WERI-Rb-1 (cell line): ENCODE measurements around the gene ACOXL.

Source experiments
- DNase-seq: peaks from one replicate; pipeline ENCODE4 v3.0.0-alpha.2; 2020
- H3K27ac ChIP-seq: fragments of 250-450 bp; sonication (Bioruptor Pico); 2 replicates; pipeline ENCODE4 v1.5.1; 2020; ENCODE audit warnings: mild to moderate bottlenecking, moderate library complexity
- H3K27me3 ChIP-seq: fragments of 250-450 bp; sonication (Bioruptor Pico); 2 replicates; pipeline ENCODE4 v1.5.1; 2021; ENCODE audit warnings: mild to moderate bottlenecking, low read depth, moderate library complexity; ENCODE audit not compliant: insufficient read depth, severe bottlenecking
- H3K36me3 ChIP-seq: fragments of 250-450 bp; sonication (Bioruptor Pico); 2 replicates; pipeline ENCODE4 v1.5.1; 2020; ENCODE audit warnings: mild to moderate bottlenecking, moderate library complexity
- H3K4me3 ChIP-seq: 2 replicates; pipeline ENCODE4 v1.5.1; 2011; ENCODE audit warnings: low read depth, mild to moderate bottlenecking, control low read depth, low read length
- H3K9me3 ChIP-seq: fragments of 250-450 bp; sonication (Bioruptor Pico); 2 replicates; pipeline ENCODE4 v1.5.1; 2021; ENCODE audit warnings: mild to moderate bottlenecking, moderate library complexity; ENCODE audit not compliant: severe bottlenecking
- TF ChIP-seq, protein P1 (sequence below): IDR thresholded peaks from 2 replicates; pipeline ENCODE4 v1.5.1; 2011; ENCODE audit warnings: low read depth, mild to moderate bottlenecking, control low read depth, inconsistent platforms, low read length

The ACOXL gene

DNA sequence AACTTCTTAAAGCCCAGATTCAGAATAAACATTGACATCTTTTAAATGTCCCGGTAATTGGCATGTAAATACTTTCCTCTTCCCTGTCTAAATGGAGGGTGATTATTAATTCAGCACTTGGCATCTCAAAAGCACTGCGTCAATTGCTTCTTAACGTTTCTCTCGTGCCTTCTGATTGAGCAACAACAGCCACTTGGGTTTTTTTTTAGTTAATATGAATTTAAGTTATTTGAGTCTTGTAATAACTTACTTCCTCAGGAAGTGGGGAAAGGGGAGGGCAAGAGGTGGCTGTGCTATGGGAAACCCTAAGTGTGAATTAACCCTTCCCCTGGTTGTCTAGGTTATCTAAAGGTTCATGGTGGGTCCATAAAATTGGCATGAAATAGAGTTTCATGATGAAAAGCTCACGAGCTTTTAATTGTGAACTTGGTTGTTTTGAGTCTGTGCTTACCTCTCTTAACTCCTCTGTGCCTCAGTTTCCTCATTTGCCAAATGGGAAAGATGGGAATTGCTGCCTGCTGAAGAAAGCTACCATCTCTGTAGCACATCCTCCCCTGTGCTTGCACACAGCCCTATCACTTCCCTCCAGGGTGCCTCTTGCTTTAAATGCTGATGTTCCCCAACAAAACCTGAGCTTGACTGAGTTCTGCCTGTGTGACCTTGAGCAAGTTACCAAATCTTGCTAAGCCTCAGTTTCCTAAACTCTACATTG, 262.0 kb downstream of the ACOXL start:
- TF ChIP-seq, protein P1, sequence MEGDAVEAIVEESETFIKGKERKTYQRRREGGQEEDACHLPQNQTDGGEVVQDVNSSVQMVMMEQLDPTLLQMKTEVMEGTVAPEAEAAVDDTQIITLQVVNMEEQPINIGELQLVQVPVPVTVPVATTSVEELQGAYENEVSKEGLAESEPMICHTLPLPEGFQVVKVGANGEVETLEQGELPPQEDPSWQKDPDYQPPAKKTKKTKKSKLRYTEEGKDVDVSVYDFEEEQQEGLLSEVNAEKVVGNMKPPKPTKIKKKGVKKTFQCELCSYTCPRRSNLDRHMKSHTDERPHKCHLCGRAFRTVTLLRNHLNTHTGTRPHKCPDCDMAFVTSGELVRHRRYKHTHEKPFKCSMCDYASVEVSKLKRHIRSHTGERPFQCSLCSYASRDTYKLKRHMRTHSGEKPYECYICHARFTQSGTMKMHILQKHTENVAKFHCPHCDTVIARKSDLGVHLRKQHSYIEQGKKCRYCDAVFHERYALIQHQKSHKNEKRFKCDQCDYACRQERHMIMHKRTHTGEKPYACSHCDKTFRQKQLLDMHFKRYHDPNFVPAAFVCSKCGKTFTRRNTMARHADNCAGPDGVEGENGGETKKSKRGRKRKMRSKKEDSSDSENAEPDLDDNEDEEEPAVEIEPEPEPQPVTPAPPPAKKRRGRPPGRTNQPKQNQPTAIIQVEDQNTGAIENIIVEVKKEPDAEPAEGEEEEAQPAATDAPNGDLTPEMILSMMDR = no peak
- Histone ChIP-seq H3K36me3 (no peaks in the 10 kb centered on the region), H3K27ac (no peak overlapping the region), H3K9me3 (no peaks in the 10 kb centered on the region), H3K27me3 (peaks cover 75% of the 10 kb centered on the region), H3K4me3 (no peak overlapping the region)
- DNase-seq = no peak

- DNase-seq = no peak
- H3K27me3 ChIP-seq = peaks cover 76% of the 10 kb centered on the region
- no peak overlapping the region for H3K4me3 ChIP-seq
- no peaks in the 10 kb centered on the region for H3K9me3 ChIP-seq
- H3K36me3 ChIP-seq = no peaks in the 10 kb centered on the region
- H3K27ac ChIP-seq = no peak overlapping the region
- TF ChIP-seq, protein P1 = no peak
Measured at GRCh38 chr2:110995911-110996310, 263.5 kb downstream of the ACOXL start.

GRCh38 chr2:110997331-110998045, 265.1 kb downstream of the ACOXL start:
- H3K27ac ChIP-seq = no peak overlapping the region
- no peak overlapping the region for H3K4me3 ChIP-seq
- peaks cover 79% of the 10 kb centered on the region for H3K27me3 ChIP-seq
- TF ChIP-seq, protein P1 = no peak
- DNase-seq = no peak
- H3K36me3 ChIP-seq = no peaks in the 10 kb centered on the region
- no peaks in the 10 kb centered on the region for H3K9me3 ChIP-seq

- Histone ChIP-seq H3K36me3 (no peaks in the 10 kb centered on the region), H3K27ac (no peak overlapping the region), H3K27me3 (peaks cover 80% of the 10 kb centered on the region), H3K4me3 (no peak overlapping the region), H3K9me3 (no peaks in the 10 kb centered on the region)
- no peak for DNase-seq
- TF ChIP-seq, protein P1 = no peak
Measured at GRCh38 chr2:110998311-110998710, 265.9 kb downstream of the ACOXL start.

GRCh38 chr2:110999626-111000025, 267.3 kb downstream of the ACOXL start:
- DNase-seq = no peak
- Histone ChIP-seq H3K27me3 (peaks cover 77% of the 10 kb centered on the region), H3K4me3 (no peak overlapping the region), H3K36me3 (no peaks in the 10 kb centered on the region), H3K27ac (no peak overlapping the region), H3K9me3 (no peaks in the 10 kb centered on the region)
- TF ChIP-seq, protein P1 = no peak
